GM23338 (cell line): ENCODE measurements around the gene DMD. TPM values are rescaled to one million over a fixed set of nuclear protein-coding genes. Genes with fewer than 3 reads are reported as not detected.

Experiments
- ATAC-seq: fragments of 200-7000 bp; cut with Tn5 transposase; 3 replicates; pipeline ENCODE4 v1.9.1; 2020
- DNase-seq: peaks from one replicate; pipeline ENCODE4 v3.0.0-alpha.2; 2015; ENCODE audit warnings: low spot score
- H2AFZ ChIP-seq: fragments of 200-600 bp; sonication (generic); 2 replicates; pipeline ENCODE4 v1.8.0; 2016; ENCODE audit warnings: antibody characterized with exemption, mild to moderate bottlenecking, moderate library complexity
- H3F3A ChIP-seq: fragments of 200-600 bp; sonication (generic); replicated peaks from 2 replicates; pipeline ENCODE4 v1.8.0; 2017; ENCODE audit warnings: antibody characterized with exemption, mixed run types, low read depth
- H3K27ac ChIP-seq: fragments of 200-600 bp; sonication (generic); 2 replicates; pipeline ENCODE4 v1.6.1; 2016; ENCODE audit warnings: low read depth
- H3K27me3 ChIP-seq: fragments of 200-600 bp; sonication (generic); 2 replicates; pipeline ENCODE4 v1.8.0; 2016; ENCODE audit warnings: mild to moderate bottlenecking, mixed run types, moderate library complexity; ENCODE audit not compliant: insufficient read depth
- H3K36me3 ChIP-seq: fragments of 200-600 bp; sonication (generic); 2 replicates; pipeline ENCODE4 v1.8.0; 2016; ENCODE audit warnings: mild to moderate bottlenecking; ENCODE audit not compliant: insufficient read depth
- H3K4me1 ChIP-seq: fragments of 200-600 bp; sonication (generic); 2 replicates; pipeline ENCODE4 v1.8.0; 2016; ENCODE audit warnings: mild to moderate bottlenecking, moderate library complexity; ENCODE audit not compliant: insufficient read depth
- H3K4me2 ChIP-seq: fragments of 200-600 bp; sonication (generic); 2 replicates; pipeline ENCODE4 v1.7.1; 2017; ENCODE audit warnings: mixed run types
- H3K4me3 ChIP-seq: fragments of 200-600 bp; sonication (generic); 2 replicates; pipeline ENCODE4 v1.6.1; 2016; ENCODE audit warnings: mixed run types
- H3K79me2 ChIP-seq: fragments of 200-600 bp; sonication (generic); replicated peaks from 2 replicates; pipeline ENCODE4 v1.8.0; 2017; ENCODE audit warnings: mild to moderate bottlenecking; ENCODE audit not compliant: insufficient read depth
- H3K9me2 ChIP-seq: fragments of 200-600 bp; sonication (generic); 2 replicates; pipeline ENCODE4 v1.8.0; 2017; ENCODE audit not compliant: insufficient read depth
- H4K20me1 ChIP-seq: fragments of 200-600 bp; sonication (generic); replicated peaks from 2 replicates; pipeline ENCODE4 v1.8.0; 2017; ENCODE audit warnings: mild to moderate bottlenecking; ENCODE audit not compliant: insufficient read depth
- H3K27ac Mint-ChIP-seq: 2 replicates; pipeline ENCODE4 v1.8.0; 2020; ENCODE audit warnings: inconsistent platforms, mild to moderate bottlenecking, moderate library complexity, mixed read lengths
- H3K27me3 Mint-ChIP-seq: 3 replicates; pipeline ENCODE4 v1.8.0; 2022; ENCODE audit warnings: low read depth, mild to moderate bottlenecking, moderate library complexity, mixed read lengths, inconsistent platforms; ENCODE audit not compliant: insufficient read depth, poor library complexity
- H3K36me3 Mint-ChIP-seq: 3 replicates; pipeline ENCODE4 v1.8.0; 2021; ENCODE audit warnings: low read depth, mild to moderate bottlenecking, inconsistent platforms, moderate library complexity, mixed read lengths
- H3K4me1 Mint-ChIP-seq: 3 replicates; pipeline ENCODE4 v1.8.0; 2020; ENCODE audit warnings: mild to moderate bottlenecking, inconsistent platforms, mixed read lengths
- H3K4me3 Mint-ChIP-seq: 3 replicates; pipeline ENCODE4 v1.8.0; 2021; ENCODE audit warnings: moderate library complexity, mild to moderate bottlenecking, inconsistent platforms, mixed read lengths
- H3K9me3 Mint-ChIP-seq: 3 replicates; pipeline ENCODE4 v1.8.0; 2020; ENCODE audit warnings: moderate library complexity, mild to moderate bottlenecking, inconsistent platforms, mixed read lengths
- CREB1 ChIP-seq: fragments of 250-450 bp; sonication (Bioruptor Pico); IDR thresholded peaks from 2 replicates; pipeline ENCODE4 v1.5.0; 2020; ENCODE audit warnings: low read depth, mild to moderate bottlenecking, moderate library complexity
- EZH2phosphoT487 ChIP-seq: fragments of 200-600 bp; sonication (generic); IDR thresholded peaks from one replicate; pipeline ENCODE4 v1.8.1; 2018; ENCODE audit warnings: antibody characterized with exemption; ENCODE audit not compliant: unreplicated experiment
- POLR2AphosphoS5 ChIP-seq: IDR thresholded peaks from 2 replicates; pipeline ENCODE4 v1.6.1; 2016; ENCODE audit warnings: antibody characterized with exemption, low read depth
- STAT1 ChIP-seq: IDR thresholded peaks from one replicate; pipeline ENCODE4 v1.6.1; 2016; ENCODE audit warnings: antibody characterized with exemption; ENCODE audit not compliant: unreplicated experiment
- ZNF114 ChIP-seq: fragments of 250-450 bp; sonication (Bioruptor Pico); IDR thresholded peaks from 2 replicates; pipeline ENCODE4 v1.5.0; 2020; ENCODE audit warnings: mild to moderate bottlenecking, moderate library complexity
- ZNF331 ChIP-seq: fragments of 250-450 bp; sonication (Bioruptor Pico); IDR thresholded peaks from 2 replicates; pipeline ENCODE4 v1.5.0; 2020; ENCODE audit warnings: low read depth, mild to moderate bottlenecking, moderate library complexity
- polyA plus RNA-seq: library from polyadenylated mRNA; unstranded; fragments of >200 nt; fragmentation: Nextera tagmentation; extraction: Ambion mirVana; gene quantifications from 2 replicates; pipeline ENCODE4 v1.2.1, GENCODE V29; 2016
- total RNA-seq: library from RNA; depleted of rRNA; stranded (reverse); fragments of >200 nt; shearing (Covaris generic); gene quantifications from 2 replicates; pipeline ENCODE4 v1.2.3, GENCODE V29; 2014
- TF ChIP-seq, protein P1 (sequence below): IDR thresholded peaks from one replicate; pipeline ENCODE4 v1.6.1; 2018; ENCODE audit warnings: antibody characterized with exemption; ENCODE audit not compliant: unreplicated experiment

The DMD gene
- total and polyA plus RNA-seq, 2 experiments from 2014 or later: 4.5 to 7.6 TPM

DNA sequence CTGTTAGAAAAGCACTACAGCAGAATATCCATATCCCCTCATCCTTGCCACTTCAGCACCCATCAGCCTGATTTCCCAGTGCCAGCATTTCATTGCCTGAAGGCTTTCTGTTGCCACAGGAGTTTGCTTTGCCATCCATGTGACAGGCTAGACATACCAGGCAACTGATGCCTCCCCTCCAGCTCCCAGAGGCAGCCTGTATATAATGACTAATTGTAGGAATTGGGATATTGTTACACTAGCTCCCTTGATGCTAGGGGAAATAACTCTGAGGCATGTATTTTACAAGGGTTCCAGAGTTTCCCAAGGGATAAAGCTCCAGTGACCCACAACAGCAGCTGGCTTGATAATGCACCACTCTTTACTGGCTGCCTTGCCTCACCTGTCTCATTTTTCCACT, 1531.5 kb downstream of the DMD start:
- no peaks in the 10 kb centered on the region for H3K36me3 Mint-ChIP-seq

DNA sequence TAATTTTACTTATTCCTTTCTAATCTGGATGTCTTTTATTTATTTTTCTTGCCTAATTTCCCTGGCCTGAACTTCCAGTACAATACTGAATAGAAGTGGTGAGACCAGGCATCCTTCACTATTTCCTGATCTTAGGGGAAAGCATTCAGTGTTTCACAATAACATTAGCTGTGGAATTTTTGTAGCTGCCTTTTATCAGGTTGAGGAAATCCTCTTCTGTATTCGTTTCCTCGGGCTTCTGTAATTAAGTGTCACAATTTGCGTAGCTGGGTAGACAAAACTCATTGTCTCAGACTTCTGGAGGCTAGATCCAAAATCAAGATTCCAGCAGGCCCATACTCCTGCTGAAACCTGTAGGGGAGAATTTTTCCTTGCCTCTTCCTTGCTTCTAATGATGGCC, 1541.1 kb downstream of the DMD start:
- no peaks in the 10 kb centered on the region for H3K4me1 ChIP-seq
- no peak overlapping the region for H3K27ac Mint-ChIP-seq
- no peaks in the 10 kb centered on the region for H3K4me1 Mint-ChIP-seq
- no peaks in the 10 kb centered on the region for H3K27me3 Mint-ChIP-seq
- no peak overlapping the region for H3K4me3 Mint-ChIP-seq
- H3K79me2 ChIP-seq: no peaks in the 10 kb centered on the region
- no peaks in the 10 kb centered on the region for H3K27me3 ChIP-seq
- no peaks in the 10 kb centered on the region for H4K20me1 ChIP-seq
- H3K4me2 ChIP-seq: no peak overlapping the region
- DNase-seq (no peak), ATAC-seq (no peak)
- no peaks in the 10 kb centered on the region for H3K9me3 Mint-ChIP-seq
- no peak overlapping the region for H2AFZ ChIP-seq
- H3K4me3 ChIP-seq: no peak overlapping the region
- H3K36me3 Mint-ChIP-seq: no peaks in the 10 kb centered on the region
- H3K36me3 ChIP-seq: no peaks in the 10 kb centered on the region
- no peaks in the 10 kb centered on the region for H3F3A ChIP-seq
- H3K27ac ChIP-seq: no peak overlapping the region
- no peaks in the 10 kb centered on the region for H3K9me2 ChIP-seq
- no peak for TF ChIP-seq STAT1
- TF ChIP-seq POLR2AphosphoS5: no peak
- TF ChIP-seq EZH2phosphoT487: no peak
- no peak for TF ChIP-seq ZNF114
- TF ChIP-seq, protein P1, sequence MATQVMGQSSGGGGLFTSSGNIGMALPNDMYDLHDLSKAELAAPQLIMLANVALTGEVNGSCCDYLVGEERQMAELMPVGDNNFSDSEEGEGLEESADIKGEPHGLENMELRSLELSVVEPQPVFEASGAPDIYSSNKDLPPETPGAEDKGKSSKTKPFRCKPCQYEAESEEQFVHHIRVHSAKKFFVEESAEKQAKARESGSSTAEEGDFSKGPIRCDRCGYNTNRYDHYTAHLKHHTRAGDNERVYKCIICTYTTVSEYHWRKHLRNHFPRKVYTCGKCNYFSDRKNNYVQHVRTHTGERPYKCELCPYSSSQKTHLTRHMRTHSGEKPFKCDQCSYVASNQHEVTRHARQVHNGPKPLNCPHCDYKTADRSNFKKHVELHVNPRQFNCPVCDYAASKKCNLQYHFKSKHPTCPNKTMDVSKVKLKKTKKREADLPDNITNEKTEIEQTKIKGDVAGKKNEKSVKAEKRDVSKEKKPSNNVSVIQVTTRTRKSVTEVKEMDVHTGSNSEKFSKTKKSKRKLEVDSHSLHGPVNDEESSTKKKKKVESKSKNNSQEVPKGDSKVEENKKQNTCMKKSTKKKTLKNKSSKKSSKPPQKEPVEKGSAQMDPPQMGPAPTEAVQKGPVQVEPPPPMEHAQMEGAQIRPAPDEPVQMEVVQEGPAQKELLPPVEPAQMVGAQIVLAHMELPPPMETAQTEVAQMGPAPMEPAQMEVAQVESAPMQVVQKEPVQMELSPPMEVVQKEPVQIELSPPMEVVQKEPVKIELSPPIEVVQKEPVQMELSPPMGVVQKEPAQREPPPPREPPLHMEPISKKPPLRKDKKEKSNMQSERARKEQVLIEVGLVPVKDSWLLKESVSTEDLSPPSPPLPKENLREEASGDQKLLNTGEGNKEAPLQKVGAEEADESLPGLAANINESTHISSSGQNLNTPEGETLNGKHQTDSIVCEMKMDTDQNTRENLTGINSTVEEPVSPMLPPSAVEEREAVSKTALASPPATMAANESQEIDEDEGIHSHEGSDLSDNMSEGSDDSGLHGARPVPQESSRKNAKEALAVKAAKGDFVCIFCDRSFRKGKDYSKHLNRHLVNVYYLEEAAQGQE: no peak
- no peak for TF ChIP-seq ZNF331 (CRISPR knock-in tag)

More for the DNA sequence above, 1531.5 kb downstream of the DMD start:
- no peak overlapping the region for H3K4me3 Mint-ChIP-seq
- no peaks in the 10 kb centered on the region for H3K79me2 ChIP-seq
- no peak overlapping the region for H3K4me2 ChIP-seq
- no peaks in the 10 kb centered on the region for H3K27me3 ChIP-seq
- H3K36me3 ChIP-seq: no peaks in the 10 kb centered on the region
- ATAC-seq (no peak), DNase-seq (no peak)
- H2AFZ ChIP-seq: no peak overlapping the region
- no peak for TF ChIP-seq EZH2phosphoT487
- no peak for TF ChIP-seq STAT1
- TF ChIP-seq ZNF331 (CRISPR knock-in tag): no peak
- TF ChIP-seq CREB1 (CRISPR knock-in tag): no peak
- no peak for TF ChIP-seq POLR2AphosphoS5
- TF ChIP-seq, protein P1: no peak
- no peaks in the 10 kb centered on the region for H3F3A ChIP-seq
- no peaks in the 10 kb centered on the region for H3K4me1 Mint-ChIP-seq
- H3K4me3 ChIP-seq: no peak overlapping the region
- H3K27me3 Mint-ChIP-seq: no peaks in the 10 kb centered on the region
- H3K4me1 ChIP-seq: no peaks in the 10 kb centered on the region
- H3K9me3 Mint-ChIP-seq: no peaks in the 10 kb centered on the region
- no peaks in the 10 kb centered on the region for H4K20me1 ChIP-seq
- H3K27ac Mint-ChIP-seq: no peak overlapping the region
- H3K9me2 ChIP-seq: no peaks in the 10 kb centered on the region
- no peak overlapping the region for H3K27ac ChIP-seq
